HL-60/S4 treated with phorbol 12-myristate 13-acetate at 8.2 ng/mL for 4 days and 3 days (cell line): ENCODE data around the gene SRF.

Source experiments
- in situ Hi-C: fragments of 300-500 bp; cut with MboI; formaldehyde crosslinking; loops from 2 replicates; pipeline ENCODE4 v1.15.0; 2022; ENCODE audit warnings: low sequenced_read_pairs

Gene SRF

GRCh38 chr6:43170931-43171706 lies at the start of gene SRF:
SRF (plus strand) TSS chr6:43171269; CDS start chr6:43171657, 388 bp downstream.
- in situ Hi-C loops, result no loop called here

- in situ Hi-C loops, result no loop called here
These were observed 48.9 kb upstream of the SRF start for GRCh38 chr6:43122146-43122545.

GRCh38 chr6:43123461-43124314 lies 47.4 kb upstream of the SRF start:
- in situ Hi-C loops, result no loop called here

- in situ Hi-C loops, result no loop called here
These were observed 46.6 kb upstream of the SRF start for GRCh38 chr6:43124481-43124880.

GRCh38 chr6:43125119-43125518 lies 46.0 kb upstream of the SRF start:
- in situ Hi-C loops, result loop anchor here (25.0 kb wide), 1 partner anchor 213 kb away; the partner anchor contains the start of gene PTCRA

GRCh38 chr6:43125555-43125954 lies 45.5 kb upstream of the SRF start:
- in situ Hi-C loops, result loop anchor here (25.0 kb wide), 1 partner anchor 213 kb away; the partner anchor contains the start of gene PTCRA

- in situ Hi-C loops, result loop anchor here (25.0 kb wide), 1 partner anchor 215 kb away; the partner anchor contains the start of gene PTCRA
These were observed 43.9 kb upstream of the SRF start for GRCh38 chr6:43127180-43127579.

GRCh38 chr6:43127877-43128276 lies 43.2 kb upstream of the SRF start:
- in situ Hi-C loops, result loop anchor here (25.0 kb wide), 1 partner anchor 216 kb away; the partner anchor contains the start of gene PTCRA

GRCh38 chr6:43128926-43129325 lies 42.1 kb upstream of the SRF start:
- in situ Hi-C loops, result loop anchor here (25.0 kb wide), 1 partner anchor 217 kb away; the partner anchor contains the start of gene PTCRA

GRCh38 chr6:43129434-43130194 lies 41.5 kb upstream of the SRF start:
- in situ Hi-C loops, result loop anchor here (25.0 kb wide), 1 partner anchor 217 kb away; the partner anchor contains the start of gene PTCRA

- in situ Hi-C loops, result loop anchor here (25.0 kb wide), 1 partner anchor 218 kb away; the partner anchor contains the start of gene PTCRA
These were observed 40.6 kb upstream of the SRF start for GRCh38 chr6:43130429-43130828.

GRCh38 chr6:43131379-43131778 lies 39.7 kb upstream of the SRF start:
- in situ Hi-C loops, result loop anchor here (25.0 kb wide), 1 partner anchor 219 kb away; the partner anchor contains the start of gene PTCRA

- in situ Hi-C loops, result loop anchor here (25.0 kb wide), 1 partner anchor 226 kb away; the partner anchor contains the start of gene PTCRA
These were observed 32.8 kb upstream of the SRF start for GRCh38 chr6:43138267-43138666.

- in situ Hi-C loops, result loop anchor here (10.0 to 25.0 kb wide), 2 partner anchors 75 to 228 kb away; partner anchors contain the start of gene PTCRA
These were observed 31.1 kb upstream of the SRF start for GRCh38 chr6:43139973-43140372.

GRCh38 chr6:43141644-43142043 lies 29.4 kb upstream of the SRF start:
- in situ Hi-C loops, result loop anchor here (10.0 to 25.0 kb wide), 2 partner anchors 77 to 229 kb away; partner anchors contain the start of gene PTCRA

GRCh38 chr6:43142101-43142500 lies 29.0 kb upstream of the SRF start:
- in situ Hi-C loops, result loop anchor here (10.0 to 25.0 kb wide), 2 partner anchors 77 to 230 kb away; partner anchors contain the start of gene PTCRA

- in situ Hi-C loops, result loop anchor here (10.0 to 25.0 kb wide), 2 partner anchors 79 to 231 kb away; partner anchors contain the start of gene PTCRA
These were observed 27.6 kb upstream of the SRF start for GRCh38 chr6:43143235-43144128.

GRCh38 chr6:43144879-43145278 lies 26.2 kb upstream of the SRF start:
- in situ Hi-C loops, result loop anchor here (10.0 to 25.0 kb wide), 2 partner anchors 80 to 233 kb away; partner anchors contain the start of gene PTCRA

- in situ Hi-C loops, result loop anchor here (10.0 to 25.0 kb wide), 2 partner anchors 81 to 234 kb away; partner anchors contain the start of gene PTCRA
These were observed 24.8 kb upstream of the SRF start for GRCh38 chr6:43146261-43146660.
